Activated gamma-delta T cell treated with Interleukin-2 at 50 U/mL for 16 hours (primary cell): Measurements from ENCODE around the gene IFIT1B.

ENCODE experiments used
- DNase-seq: peaks from one replicate; pipeline ENCODE4 v3.0.0-alpha.2; 2020

IFIT1B gene

GRCh38 chr10:89414146-89414878, 36.5 kb downstream of the IFIT1B start, which contains the start of gene IFIT5:
Gene IFIT5 (plus strand): TSS chr10:89414568. CDS start chr10:89414799, 231 bp downstream.
- peak; percentile 55 for DNase-seq

- DNase-seq, result peak; percentile 22
Measured at GRCh38 chr10:89414879-89415821, 37.3 kb downstream of the IFIT1B start.

DNA sequence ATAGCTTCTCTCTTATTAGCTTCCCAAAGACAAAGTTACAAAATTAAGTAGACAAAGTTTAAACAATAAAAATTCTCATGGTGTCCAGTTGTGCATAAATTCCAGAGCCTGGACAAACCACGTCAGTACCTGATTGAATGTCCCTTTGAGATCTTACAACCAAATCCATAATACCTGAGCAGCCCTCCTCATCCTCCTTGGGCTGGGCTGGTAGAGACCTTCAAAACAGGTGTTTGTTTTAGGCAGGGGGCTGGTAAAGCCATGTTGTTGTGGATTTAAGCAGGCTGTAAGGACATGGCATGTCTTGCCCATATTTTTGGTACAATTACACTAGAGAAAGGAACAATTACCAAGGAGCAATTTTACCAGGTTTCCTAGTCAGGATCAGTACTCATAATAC, 38.6 kb downstream of the IFIT1B start:
- DNase-seq, result no peak

GRCh38 chr10:89419548-89419947, 41.7 kb downstream of the IFIT1B start:
- no peak for DNase-seq

GRCh38 chr10:89421018-89421476, 43.2 kb downstream of the IFIT1B start:
- no peak for DNase-seq

GRCh38 chr10:89425000-89425399, 47.1 kb downstream of the IFIT1B start:
- no peak for DNase-seq

GRCh38 chr10:89426230-89426868, 48.5 kb downstream of the IFIT1B start:
- DNase-seq, result no peak

GRCh38 chr10:89427629-89428028, 49.8 kb downstream of the IFIT1B start:
- no peak for DNase-seq

DNA sequence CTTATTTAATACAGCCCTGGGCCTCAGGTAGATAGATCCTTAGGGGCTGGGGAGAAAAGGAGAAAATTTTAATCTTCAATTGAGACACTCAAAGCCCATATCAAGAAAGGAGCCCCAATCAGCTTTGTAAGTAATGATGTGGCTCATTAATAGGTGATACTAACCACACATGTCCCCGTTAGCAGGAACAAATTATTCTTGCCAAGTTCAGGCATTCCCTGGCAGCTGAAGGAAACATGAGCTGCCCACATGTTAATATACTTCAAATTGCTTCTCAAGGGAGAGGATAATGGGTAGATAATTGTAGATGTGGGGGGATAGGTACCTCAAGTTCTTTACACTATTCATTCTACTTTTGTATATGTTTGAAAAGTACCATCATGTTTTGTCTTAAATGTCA, 51.0 kb downstream of the IFIT1B start:
- no peak for DNase-seq

DNA sequence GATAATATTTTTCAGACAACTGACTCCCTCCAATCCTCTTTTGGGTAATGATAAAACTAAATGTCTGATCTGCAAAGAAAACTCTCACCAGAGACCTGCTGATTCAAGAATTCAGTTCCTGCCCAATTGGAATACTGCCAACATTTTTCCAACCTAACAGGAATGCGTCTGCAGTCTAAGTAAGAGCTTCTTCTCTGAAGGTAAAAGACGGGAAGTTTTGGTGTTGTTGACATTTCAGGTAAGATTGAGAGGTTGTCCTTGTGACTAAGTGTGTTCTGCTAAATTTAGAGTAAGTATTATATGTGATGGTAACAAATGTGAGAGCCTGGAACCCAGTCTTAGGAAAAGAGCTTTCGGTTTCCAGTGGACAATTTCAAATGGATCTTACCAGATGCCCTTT, 54.1 kb downstream of the IFIT1B start:
- no peak for DNase-seq
